Measurements from ENCODE around the gene RAF1. TPM values are rescaled to one million over a fixed set of nuclear protein-coding genes. Genes with fewer than 3 reads are reported as not detected.
"Not testable (repeated sequence)": the region's sequence is repeated elsewhere in the genome, so short reads cannot be mapped to it uniquely, and the experiment has no call there.

RAF1 gene
- total RNA-seq, 1 donor from 2014 or later, result 123 TPM

DNA sequence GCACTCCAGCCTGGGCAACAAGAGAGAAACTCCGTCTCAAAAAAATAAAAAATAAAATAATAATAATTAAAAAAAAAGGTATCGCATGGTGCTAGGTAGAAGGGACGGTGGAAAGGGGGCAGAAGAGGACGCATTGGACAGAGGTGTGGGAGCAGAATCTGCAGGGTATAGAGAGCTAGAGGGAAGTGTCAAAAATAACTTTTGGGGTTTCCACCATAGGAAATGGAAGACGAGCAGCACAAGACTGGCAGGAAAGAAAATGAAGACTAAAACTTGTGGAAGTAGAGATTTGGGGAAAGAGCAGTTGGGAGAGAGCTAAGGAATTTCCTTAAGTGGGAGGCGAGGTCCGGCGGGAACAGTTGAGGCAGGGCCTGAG is 107.6 kb downstream of the RAF1 start:
- peak overlapping the region; percentile 89 for H3K4me3 Mint-ChIP-seq
- peak overlapping the region; percentile 88 for H3K27ac Mint-ChIP-seq (ENCODE audit: unreplicated experiment)
- TF ChIP-seq, protein P1, sequence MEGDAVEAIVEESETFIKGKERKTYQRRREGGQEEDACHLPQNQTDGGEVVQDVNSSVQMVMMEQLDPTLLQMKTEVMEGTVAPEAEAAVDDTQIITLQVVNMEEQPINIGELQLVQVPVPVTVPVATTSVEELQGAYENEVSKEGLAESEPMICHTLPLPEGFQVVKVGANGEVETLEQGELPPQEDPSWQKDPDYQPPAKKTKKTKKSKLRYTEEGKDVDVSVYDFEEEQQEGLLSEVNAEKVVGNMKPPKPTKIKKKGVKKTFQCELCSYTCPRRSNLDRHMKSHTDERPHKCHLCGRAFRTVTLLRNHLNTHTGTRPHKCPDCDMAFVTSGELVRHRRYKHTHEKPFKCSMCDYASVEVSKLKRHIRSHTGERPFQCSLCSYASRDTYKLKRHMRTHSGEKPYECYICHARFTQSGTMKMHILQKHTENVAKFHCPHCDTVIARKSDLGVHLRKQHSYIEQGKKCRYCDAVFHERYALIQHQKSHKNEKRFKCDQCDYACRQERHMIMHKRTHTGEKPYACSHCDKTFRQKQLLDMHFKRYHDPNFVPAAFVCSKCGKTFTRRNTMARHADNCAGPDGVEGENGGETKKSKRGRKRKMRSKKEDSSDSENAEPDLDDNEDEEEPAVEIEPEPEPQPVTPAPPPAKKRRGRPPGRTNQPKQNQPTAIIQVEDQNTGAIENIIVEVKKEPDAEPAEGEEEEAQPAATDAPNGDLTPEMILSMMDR (conservative IDR thresholded peaks at IDR 0.05), result no peak
- peaks cover 17% of the 10 kb centered on the region for H3K27me3 Mint-ChIP-seq (ENCODE audit: low read depth)
- no peaks in the 10 kb centered on the region for H3K9me3 Mint-ChIP-seq
- no peaks in the 10 kb centered on the region for H3K36me3 Mint-ChIP-seq (ENCODE audit: low read depth)
- DNase-seq (ENCODE audit: low read depth, low spot score), result no peak
- peaks cover 39% of the 10 kb centered on the region for H3K4me1 Mint-ChIP-seq

DNA sequence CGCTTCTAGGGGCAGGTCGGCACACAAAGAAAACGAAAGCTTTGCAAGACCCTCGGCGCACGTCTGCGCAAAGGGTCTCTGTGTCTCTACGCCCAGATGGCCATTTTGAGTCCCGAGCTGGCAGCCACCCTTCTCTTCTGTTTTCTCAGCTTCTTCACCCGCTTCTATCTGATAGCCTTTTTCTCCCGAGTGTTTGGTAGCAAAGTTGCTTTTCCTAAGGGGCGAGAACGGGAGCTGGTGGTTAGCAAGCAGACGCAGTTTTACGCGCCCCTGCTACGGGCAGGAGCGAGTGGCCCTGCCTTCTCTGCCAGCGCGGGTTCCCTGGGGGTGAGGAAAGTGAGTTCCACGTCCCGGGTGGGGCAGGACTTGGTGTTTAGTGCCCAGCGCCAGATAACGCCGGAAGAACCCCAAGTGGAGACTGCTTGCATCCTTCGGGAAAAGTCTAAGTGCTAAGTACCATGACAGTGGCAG is 110.0 kb downstream of the RAF1 start:
- DNase-seq (ENCODE audit: low read depth, low spot score), result no peak
- TF ChIP-seq, protein P1 (conservative IDR thresholded peaks at IDR 0.05), result no peak
- Mint-ChIP-seq H3K36me3 (ENCODE audit: low read depth) (no peaks in the 10 kb centered on the region), H3K27me3 (ENCODE audit: low read depth) (peaks cover 28% of the 10 kb centered on the region), H3K4me1 (peaks cover 32% of the 10 kb centered on the region), H3K27ac (ENCODE audit: unreplicated experiment) (no peak overlapping the region), H3K9me3 (no peaks in the 10 kb centered on the region), H3K4me3 (peak overlapping the region; percentile 52)

DNA sequence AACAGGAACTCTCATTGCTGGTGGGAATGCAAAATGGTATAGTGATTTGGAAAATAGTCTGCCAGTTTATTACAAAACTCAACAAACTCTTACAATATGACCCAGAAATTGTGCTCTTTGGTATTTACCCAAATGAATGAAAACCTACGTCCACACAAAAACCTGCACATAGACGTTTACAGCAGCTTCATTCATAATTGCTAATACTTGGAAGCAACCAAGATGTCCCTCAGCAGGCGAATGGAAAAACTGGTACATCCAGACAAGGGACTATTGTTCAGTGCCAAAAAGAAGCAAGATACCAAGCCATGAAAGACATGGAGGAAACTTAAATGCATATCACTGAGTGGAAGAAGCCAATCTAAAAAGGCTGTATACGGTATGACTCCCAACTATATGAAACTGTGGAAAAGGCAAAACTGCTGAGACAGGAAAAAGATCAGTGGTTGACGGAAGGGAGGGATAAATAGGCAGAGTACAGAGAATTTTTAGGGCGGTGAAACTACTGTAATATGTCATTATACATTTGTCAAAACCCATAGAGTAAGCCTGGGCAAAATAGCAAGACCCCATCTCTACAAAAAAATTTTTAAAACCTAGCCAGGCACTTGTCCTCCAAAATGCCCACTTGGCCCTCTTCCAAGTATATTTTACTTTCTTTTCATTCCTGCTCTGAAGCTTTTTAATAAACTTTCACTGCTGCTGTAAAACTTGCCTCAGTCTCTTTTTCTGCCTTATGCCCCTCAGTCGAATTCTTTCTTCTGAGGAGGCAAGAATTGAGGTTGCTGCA is 113.8 kb downstream of the RAF1 start:
- Mint-ChIP-seq H3K36me3 (ENCODE audit: low read depth) (no peaks in the 10 kb centered on the region), H3K27ac (ENCODE audit: unreplicated experiment) (no peak overlapping the region), H3K4me1 (peaks cover 7% of the 10 kb centered on the region), H3K27me3 (ENCODE audit: low read depth) (peaks cover 28% of the 10 kb centered on the region), H3K4me3 (no peak overlapping the region), H3K9me3 (no peaks in the 10 kb centered on the region)
- no peak for DNase-seq (ENCODE audit: low read depth, low spot score)
- TF ChIP-seq, protein P1 (conservative IDR thresholded peaks at IDR 0.05), result no peak

DNA sequence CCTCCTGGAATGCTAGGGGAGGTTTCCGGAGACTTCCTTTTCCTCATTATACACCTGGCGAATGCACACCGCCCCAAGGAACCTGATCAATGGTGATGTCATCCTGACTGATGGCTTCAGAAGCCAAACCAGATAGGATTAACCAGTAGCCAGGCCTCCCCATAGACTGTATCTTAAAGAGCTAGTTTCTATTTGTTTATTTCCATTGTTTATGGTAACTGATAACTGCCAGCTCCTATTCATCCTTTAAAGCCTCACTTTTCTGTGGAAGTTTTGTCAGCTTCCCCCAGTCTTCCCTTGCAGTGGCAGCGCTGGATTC is 118.5 kb downstream of the RAF1 start, which contains the start of gene MKRN2OS:
Gene MKRN2OS, minus strand, starts transcription at position 27 of the 319 bp plus-strand sequence. CDS start 35 bp downstream, outside the sequence.
- H3K4me3 Mint-ChIP-seq, result no peak within 1 kb of the TSS
- TF ChIP-seq, protein P1 (conservative IDR thresholded peaks at IDR 0.05), result no peak
- DNase-seq (ENCODE audit: low read depth, low spot score), result no peak
- H3K36me3 Mint-ChIP-seq (ENCODE audit: low read depth), result no peaks in the 10 kb centered on the region
- peak within 1 kb of the TSS; percentile 57 for H3K27ac Mint-ChIP-seq (ENCODE audit: unreplicated experiment)
- no peaks in the 10 kb centered on the region for H3K9me3 Mint-ChIP-seq
- peaks cover 7% of the 10 kb centered on the region for H3K4me1 Mint-ChIP-seq
- H3K27me3 Mint-ChIP-seq (ENCODE audit: low read depth), result peaks cover 7% of the 10 kb centered on the region

DNA sequence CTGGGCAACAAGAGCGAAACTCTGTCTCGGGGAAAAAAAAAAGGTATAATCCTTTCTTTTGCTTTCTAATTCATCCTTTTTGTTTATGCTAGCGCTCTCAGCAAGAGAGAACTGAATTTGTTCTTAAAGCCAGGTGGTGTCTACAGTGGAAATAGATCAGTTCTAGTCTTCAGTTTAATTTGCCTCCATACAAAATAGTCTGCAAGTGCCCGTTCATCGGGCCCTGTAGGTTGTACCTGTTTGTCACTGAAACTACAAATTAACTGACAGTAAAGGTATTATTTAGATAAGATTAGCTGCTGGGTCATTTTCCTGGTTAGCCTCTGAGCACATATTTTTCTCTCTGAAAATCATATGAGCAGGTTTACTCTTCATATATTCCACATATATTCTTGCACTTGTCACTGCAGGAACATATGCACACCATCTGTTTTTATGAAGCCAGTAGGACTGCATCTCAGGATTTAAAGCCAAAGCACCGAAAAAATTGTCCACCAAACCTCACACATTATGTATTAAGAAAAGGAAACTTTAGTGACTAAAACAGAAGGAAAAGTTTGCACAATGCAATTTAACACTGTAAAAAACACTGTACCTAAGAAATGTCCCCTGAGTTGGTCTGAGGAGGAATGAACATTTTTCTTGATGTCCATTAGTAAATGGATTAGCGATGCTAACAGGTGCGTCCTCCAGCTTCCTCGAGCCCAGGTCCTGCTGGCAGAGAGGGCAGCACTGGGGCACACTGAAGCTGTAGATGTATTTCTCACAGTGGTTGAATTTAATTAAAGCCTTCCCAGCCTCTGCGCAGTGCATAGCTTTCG is 119.1 kb downstream of the RAF1 start:
- H3K27ac Mint-ChIP-seq (ENCODE audit: unreplicated experiment), result peak overlapping the region; percentile 57
- peaks cover 2% of the 10 kb centered on the region for H3K4me1 Mint-ChIP-seq
- peaks cover 3% of the 10 kb centered on the region for H3K27me3 Mint-ChIP-seq (ENCODE audit: low read depth)
- no peak overlapping the region for H3K4me3 Mint-ChIP-seq
- no peaks in the 10 kb centered on the region for H3K36me3 Mint-ChIP-seq (ENCODE audit: low read depth)
- TF ChIP-seq, protein P1 (conservative IDR thresholded peaks at IDR 0.05), result no peak
- DNase-seq (ENCODE audit: low read depth, low spot score), result no peak
- no peaks in the 10 kb centered on the region for H3K9me3 Mint-ChIP-seq

DNA sequence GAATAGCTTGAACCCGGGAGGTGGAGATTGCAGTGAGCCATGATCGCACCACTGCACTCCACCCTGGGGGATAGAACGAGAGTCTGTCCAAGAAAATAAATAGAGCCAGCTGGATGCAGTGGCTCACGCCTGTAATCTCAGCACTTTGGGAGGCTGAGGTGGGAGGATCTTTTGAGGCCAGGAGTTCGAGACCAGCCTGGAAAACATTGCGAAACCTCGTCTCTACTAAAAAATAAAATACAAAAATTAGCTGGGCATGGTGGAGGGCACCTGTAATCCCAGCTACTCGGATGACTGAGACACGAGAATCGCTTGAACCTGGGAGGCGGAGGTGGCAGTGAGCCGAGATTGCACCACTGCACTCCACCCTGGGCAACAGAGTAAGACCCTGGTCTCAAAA is 120.4 kb downstream of the RAF1 start:
- H3K9me3 Mint-ChIP-seq; H3K4me1 Mint-ChIP-seq; H3K27me3 Mint-ChIP-seq (ENCODE audit: low read depth): not testable (repeated sequence)

More for the DNA sequence above, 120.4 kb downstream of the RAF1 start:
- H3K36me3 Mint-ChIP-seq (ENCODE audit: low read depth); H3K27ac Mint-ChIP-seq (ENCODE audit: unreplicated experiment); DNase-seq (ENCODE audit: low read depth, low spot score); H3K4me3 Mint-ChIP-seq: not testable (repeated sequence)

Measured in neural crest cell (in vitro differentiated cells).